Measurements from ENCODE around the gene CDC73.

Gene CDC73

DNA sequence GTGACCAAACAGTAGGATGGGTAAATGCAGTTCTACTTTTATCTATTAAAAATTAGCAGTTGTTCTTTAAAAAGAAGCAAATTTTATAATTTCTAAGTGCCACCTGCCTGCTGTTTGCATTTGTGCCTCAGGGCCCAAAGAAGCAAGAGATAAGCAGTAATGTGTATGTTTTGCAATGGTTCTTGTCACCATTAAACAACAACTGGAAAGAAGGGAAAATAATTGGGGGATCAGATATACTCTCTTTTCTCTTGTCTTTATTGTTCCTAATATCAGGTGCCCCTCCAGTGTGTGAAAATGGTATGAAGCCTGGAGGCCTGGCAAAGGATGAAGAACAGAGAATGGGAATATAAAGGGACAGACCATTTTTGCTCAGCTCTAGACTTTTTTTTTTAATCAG is 55.0 kb downstream of the CDC73 start:
- TF ChIP-seq CTCF (conservative IDR thresholded peaks at IDR 0.05; ENCODE audit: low read depth, low read length): no peak
- DNase-seq (ENCODE audit: low read depth): no peak
- no peak overlapping the region for H3K4me3 ChIP-seq (ENCODE audit: low read depth, low read length)

DNA sequence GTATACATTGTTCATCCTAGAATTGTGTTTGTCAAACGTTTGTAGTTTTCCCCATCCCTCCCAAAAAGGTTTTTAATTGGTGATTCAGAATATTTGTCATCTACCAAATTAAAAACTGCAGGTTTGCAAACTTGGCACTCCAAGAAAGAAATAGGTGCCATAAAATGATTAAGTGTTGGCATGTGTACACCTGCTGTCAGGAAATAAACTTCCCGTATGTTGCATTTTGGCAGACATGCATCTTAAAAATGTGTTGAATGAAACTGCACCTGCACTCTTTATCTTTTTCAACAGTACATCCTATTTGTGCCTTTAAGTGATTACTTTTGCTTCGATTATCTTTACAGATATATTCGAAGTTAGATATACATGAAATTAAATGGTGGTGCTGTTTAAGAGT is 57.3 kb downstream of the CDC73 start:
- TF ChIP-seq CTCF (conservative IDR thresholded peaks at IDR 0.05; ENCODE audit: low read depth, low read length): no peak
- H3K4me3 ChIP-seq (ENCODE audit: low read depth, low read length): no peak overlapping the region
- no peak for DNase-seq (ENCODE audit: low read depth)

GRCh38 chr1:193181536-193181935 is 59.7 kb downstream of the CDC73 start:
- no peak for TF ChIP-seq CTCF (conservative IDR thresholded peaks at IDR 0.05; ENCODE audit: low read depth, low read length)
- H3K4me3 ChIP-seq (ENCODE audit: low read depth, low read length): no peak overlapping the region
- peak; percentile 10 for DNase-seq (ENCODE audit: low read depth)

GRCh38 chr1:193181985-193182384 is 60.2 kb downstream of the CDC73 start:
- no peak overlapping the region for H3K4me3 ChIP-seq (ENCODE audit: low read depth, low read length)
- DNase-seq (ENCODE audit: low read depth): peak; percentile 24
- no peak for TF ChIP-seq CTCF (conservative IDR thresholded peaks at IDR 0.05; ENCODE audit: low read depth, low read length)

DNA sequence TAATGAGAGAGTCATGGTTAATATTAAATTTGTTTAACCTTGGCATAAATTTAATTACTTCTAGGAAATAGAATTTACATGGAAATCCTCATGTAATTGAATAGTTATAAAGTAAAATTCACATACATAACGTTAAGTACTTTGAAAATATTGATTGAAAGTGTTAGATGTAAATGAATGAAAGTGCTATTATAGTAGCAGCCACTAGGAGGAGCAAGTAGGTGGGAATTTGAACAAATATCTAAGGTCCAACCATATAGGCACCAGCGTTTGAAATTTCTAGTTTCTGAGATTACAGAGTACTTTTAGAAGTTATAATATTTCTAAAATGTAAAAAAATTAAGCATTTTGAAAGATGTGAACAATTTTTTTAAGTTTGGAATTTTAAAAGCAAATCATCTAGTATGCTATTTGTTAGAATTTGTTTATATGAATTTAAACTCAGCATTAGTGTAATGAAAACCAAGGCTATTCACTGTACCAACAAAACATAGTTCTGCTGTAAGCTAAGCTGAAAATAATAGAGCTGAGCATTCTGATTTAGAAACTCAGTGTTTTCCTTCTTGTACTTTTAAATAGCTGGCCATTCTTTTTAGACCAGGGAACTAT is 61.3 kb downstream of the CDC73 start:
- DNase-seq (ENCODE audit: low read depth): peak; percentile 78
- peak; percentile 70 for TF ChIP-seq CTCF (conservative IDR thresholded peaks at IDR 0.05; ENCODE audit: low read depth, low read length)

DNA sequence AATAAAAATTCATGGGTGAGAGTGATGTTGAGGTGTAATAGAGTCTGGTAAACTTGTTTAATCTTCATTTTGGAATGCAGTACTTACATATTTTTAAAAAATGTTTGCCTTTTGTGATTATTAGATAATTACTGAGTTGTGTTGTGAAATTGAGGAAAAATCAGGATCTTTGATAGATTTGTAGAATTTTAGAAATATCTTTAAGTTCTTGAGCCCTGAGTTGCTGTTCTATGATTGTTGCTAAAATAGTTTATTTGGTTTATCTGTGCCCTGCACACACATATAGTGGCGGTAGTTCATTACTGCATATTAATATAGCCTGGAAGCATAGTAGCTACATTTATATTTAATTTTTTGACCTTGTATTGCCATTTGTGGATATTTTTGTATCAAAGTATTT is 62.9 kb downstream of the CDC73 start:
- H3K4me3 ChIP-seq (ENCODE audit: low read depth, low read length): no peak overlapping the region
- no peak for TF ChIP-seq CTCF (conservative IDR thresholded peaks at IDR 0.05; ENCODE audit: low read depth, low read length)
- DNase-seq (ENCODE audit: low read depth): no peak

More for the DNA sequence above, 61.3 kb downstream of the CDC73 start:
- no peak overlapping the region for H3K4me3 ChIP-seq (ENCODE audit: low read depth, low read length)

- TF ChIP-seq CTCF (conservative IDR thresholded peaks at IDR 0.05; ENCODE audit: low read depth, low read length): no peak
- no peak overlapping the region for H3K4me3 ChIP-seq (ENCODE audit: low read depth, low read length)
- no peak for DNase-seq (ENCODE audit: low read depth)
Measured at GRCh38 chr1:193185211-193185610, 63.4 kb downstream of the CDC73 start.

Data from choroid plexus epithelial cell (primary cell).